ENCODE results near the gene DCANP1. TPM values are rescaled to one million over a fixed set of nuclear protein-coding genes. Genes with fewer than 3 reads are reported as not detected.

Gene DCANP1
- total and polyA plus RNA-seq, 2 of the 13 experiments (the other 11 are each of a cell fraction or from before 2014, with no cell fraction given) = not detected

- TF ChIP-seq, protein P1, sequence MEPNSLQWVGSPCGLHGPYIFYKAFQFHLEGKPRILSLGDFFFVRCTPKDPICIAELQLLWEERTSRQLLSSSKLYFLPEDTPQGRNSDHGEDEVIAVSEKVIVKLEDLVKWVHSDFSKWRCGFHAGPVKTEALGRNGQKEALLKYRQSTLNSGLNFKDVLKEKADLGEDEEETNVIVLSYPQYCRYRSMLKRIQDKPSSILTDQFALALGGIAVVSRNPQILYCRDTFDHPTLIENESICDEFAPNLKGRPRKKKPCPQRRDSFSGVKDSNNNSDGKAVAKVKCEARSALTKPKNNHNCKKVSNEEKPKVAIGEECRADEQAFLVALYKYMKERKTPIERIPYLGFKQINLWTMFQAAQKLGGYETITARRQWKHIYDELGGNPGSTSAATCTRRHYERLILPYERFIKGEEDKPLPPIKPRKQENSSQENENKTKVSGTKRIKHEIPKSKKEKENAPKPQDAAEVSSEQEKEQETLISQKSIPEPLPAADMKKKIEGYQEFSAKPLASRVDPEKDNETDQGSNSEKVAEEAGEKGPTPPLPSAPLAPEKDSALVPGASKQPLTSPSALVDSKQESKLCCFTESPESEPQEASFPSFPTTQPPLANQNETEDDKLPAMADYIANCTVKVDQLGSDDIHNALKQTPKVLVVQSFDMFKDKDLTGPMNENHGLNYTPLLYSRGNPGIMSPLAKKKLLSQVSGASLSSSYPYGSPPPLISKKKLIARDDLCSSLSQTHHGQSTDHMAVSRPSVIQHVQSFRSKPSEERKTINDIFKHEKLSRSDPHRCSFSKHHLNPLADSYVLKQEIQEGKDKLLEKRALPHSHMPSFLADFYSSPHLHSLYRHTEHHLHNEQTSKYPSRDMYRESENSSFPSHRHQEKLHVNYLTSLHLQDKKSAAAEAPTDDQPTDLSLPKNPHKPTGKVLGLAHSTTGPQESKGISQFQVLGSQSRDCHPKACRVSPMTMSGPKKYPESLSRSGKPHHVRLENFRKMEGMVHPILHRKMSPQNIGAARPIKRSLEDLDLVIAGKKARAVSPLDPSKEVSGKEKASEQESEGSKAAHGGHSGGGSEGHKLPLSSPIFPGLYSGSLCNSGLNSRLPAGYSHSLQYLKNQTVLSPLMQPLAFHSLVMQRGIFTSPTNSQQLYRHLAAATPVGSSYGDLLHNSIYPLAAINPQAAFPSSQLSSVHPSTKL (CRISPR knock-in tag; IDR thresholded peaks at IDR 0.05) = peak; percentile 90
- TF ChIP-seq ZNF552 (CRISPR knock-in tag; IDR thresholded peaks at IDR 0.05; ENCODE audit: borderline replicate concordance) (no peak), ZKSCAN5 (CRISPR knock-in tag; IDR thresholded peaks at IDR 0.05) (no peak), EP300 (IDR thresholded peaks at IDR 0.05; ENCODE audit: low read depth in 2 of 2, low read length in 2 of 2) (peak in 1 of 2 experiments; percentile 92; a peak in 2 of 4 replicates), EP300 (CRISPR knock-in tag; IDR thresholded peaks at IDR 0.05; ENCODE audit: borderline replicate concordance) (peak; percentile 81), REL (CRISPR knock-in tag; conservative IDR thresholded peaks at IDR 0.05) (no peak), SUZ12 (IDR thresholded peaks at IDR 0.05; ENCODE audit: low read depth, low read length) (no peak), SRF (IDR thresholded peaks at IDR 0.05; ENCODE audit: low read depth, low read length) (no peak), ZNF33A (CRISPR knock-in tag; IDR thresholded peaks at IDR 0.05; ENCODE audit: borderline replicate concordance) (no peak), ZNF350 (CRISPR knock-in tag; IDR thresholded peaks at IDR 0.05; ENCODE audit: borderline replicate concordance, low read depth) (peak; percentile 57; the same call in 1 of the 2 replicates), ZNF710 (CRISPR knock-in tag; IDR thresholded peaks at IDR 0.05; ENCODE audit: borderline replicate concordance) (peak; percentile 48; the same call in 1 of the 2 replicates), SSRP1 (CRISPR knock-in tag; IDR thresholded peaks at IDR 0.05) (0 out of 2 replicates have a peak, but pooled peaks have one; percentile 39), PITX1 (CRISPR knock-in tag; IDR thresholded peaks at IDR 0.05) (peak; percentile 92), CBFB (CRISPR knock-in tag; IDR thresholded peaks at IDR 0.05) (peak; percentile 75; the same call in 1 of the 2 replicates), ZNF496 (CRISPR knock-in tag; IDR thresholded peaks at IDR 0.05; ENCODE audit: insufficient replicate concordance) (no peak), ZNF10 (CRISPR knock-in tag; IDR thresholded peaks at IDR 0.05; ENCODE audit: borderline replicate concordance, low read depth) (no peak), ZNF205 (CRISPR knock-in tag; IDR thresholded peaks at IDR 0.05) (no peak), SIX4 (CRISPR knock-in tag; IDR thresholded peaks at IDR 0.05) (no peak; the same call in 1 of the 2 replicates), RXRB (CRISPR knock-in tag; IDR thresholded peaks at IDR 0.05; ENCODE audit: borderline replicate concordance) (peak; percentile 82), MLLT10 (CRISPR knock-in tag; IDR thresholded peaks at IDR 0.05) (no peak), SIX1 (CRISPR knock-in tag; IDR thresholded peaks at IDR 0.05; ENCODE audit: borderline replicate concordance) (peak; percentile 44; the same call in 1 of the 2 replicates), JUND (CRISPR knock-in tag; IDR thresholded peaks at IDR 0.05) (peak; percentile 62; the same call in 1 of the 2 replicates), PLRG1 (conservative IDR thresholded peaks at IDR 0.05) (no peak), EED (CRISPR knock-in tag; IDR thresholded peaks at IDR 0.05) (no peak), ZNF329 (CRISPR knock-in tag; IDR thresholded peaks at IDR 0.05; ENCODE audit: low read depth) (no peak), ONECUT2 (CRISPR knock-in tag; IDR thresholded peaks at IDR 0.05) (no peak)
Measured at GRCh38 chr5:135482381-135482933, 35.3 kb upstream of the DCANP1 start (continued).

All from HepG2 (cell line).